Cardiac muscle cell (in vitro differentiated cells and primary cell): ENCODE results near the gene ITGB3BP. TPM values are rescaled to one million over a fixed set of nuclear protein-coding genes. Genes with fewer than 3 reads are reported as not detected.

Experiments used
- DNase-seq, 2 donors: peaks; one replicate each; pipeline versions ENCODE4 v3.0.0 to v3.0.0-alpha.2; 2010 to 2017; ENCODE audit warnings: low read depth in 1 of 2, low spot score in 1 of 2
- H3K27ac ChIP-seq: fragments of 200-600 bp; sonication (generic); 2 replicates; pipeline ENCODE4 v1.5.1; 2016
- H3K27me3 ChIP-seq: fragments of 200-600 bp; sonication (generic); 2 replicates; pipeline ENCODE4 v1.6.0; 2016; ENCODE audit warnings: control low read depth
- H3K36me3 ChIP-seq: fragments of 200-600 bp; sonication (generic); 2 replicates; pipeline ENCODE4 v1.5.1; 2016; ENCODE audit warnings: control low read depth
- H3K4me1 ChIP-seq: fragments of 200-600 bp; sonication (generic); 2 replicates; pipeline ENCODE4 v1.8.1; 2017; ENCODE audit warnings: low read depth, mild to moderate bottlenecking, mixed run types
- H3K4me3 ChIP-seq: fragments of 200-600 bp; sonication (generic); 2 replicates; pipeline ENCODE4 v1.5.1; 2016; ENCODE audit warnings: mild to moderate bottlenecking
- H3K9me3 ChIP-seq: fragments of 200-600 bp; sonication (generic); 2 replicates; pipeline ENCODE4 v1.5.1; 2017; ENCODE audit warnings: low read depth, mild to moderate bottlenecking, control low read depth
- CTCF ChIP-seq: IDR thresholded peaks from 2 replicates; pipeline ENCODE4 v1.5.1; 2012; ENCODE audit warnings: low read depth, mild to moderate bottlenecking, low read length
- polyA plus RNA-seq: library from polyadenylated mRNA; unstranded; fragments of >200 nt; fragmentation: Nextera tagmentation; extraction: Ambion mirVana; gene quantifications from 2 replicates; pipeline ENCODE4 v1.2.1, GENCODE V29; 2016
- total RNA-seq: library from RNA; depleted of rRNA; stranded (reverse); fragments of >200 nt; gene quantifications from 2 replicates; pipeline ENCODE4 v1.2.3, GENCODE V29; 2016

ITGB3BP gene
- total and polyA plus RNA-seq, 2 experiments from 2014 or later: 5.1 to 21.0 TPM

- Histone ChIP-seq H3K27me3 (no peaks in the 10 kb centered on the region), H3K4me3 (no peak overlapping the region), H3K27ac (no peak overlapping the region), H3K9me3 (no peaks in the 10 kb centered on the region), H3K36me3 (peaks cover 3% of the 10 kb centered on the region), H3K4me1 (no peaks in the 10 kb centered on the region)
- DNase-seq: peak in 1 of 2 donors; percentile 31
- no peak for TF ChIP-seq CTCF
Observed at GRCh38 chr1:63545780-63546179, 22.8 kb upstream of the ITGB3BP start.

- Histone ChIP-seq H3K27me3 (no peaks in the 10 kb centered on the region), H3K4me3 (no peak overlapping the region), H3K9me3 (no peaks in the 10 kb centered on the region), H3K27ac (no peak overlapping the region), H3K36me3 (peaks cover 9% of the 10 kb centered on the region), H3K4me1 (no peaks in the 10 kb centered on the region)
- peak; percentile 42 for TF ChIP-seq CTCF
- DNase-seq: peak in 1 of 2 donors; percentile 30
Observed at GRCh38 chr1:63537940-63538339, 14.9 kb upstream of the ITGB3BP start.

- no peaks in the 10 kb centered on the region for H3K4me1 ChIP-seq
- TF ChIP-seq CTCF: no peak
- H3K36me3 ChIP-seq: peaks cover 17% of the 10 kb centered on the region
- H3K9me3 ChIP-seq: no peaks in the 10 kb centered on the region
- no peak overlapping the region for H3K4me3 ChIP-seq
- no peak for DNase-seq
- H3K27ac ChIP-seq: no peak overlapping the region
- H3K27me3 ChIP-seq: no peaks in the 10 kb centered on the region
Observed at GRCh38 chr1:63537006-63537405, 14.0 kb upstream of the ITGB3BP start.

GRCh38 chr1:63534406-63534805, 11.4 kb upstream of the ITGB3BP start:
- Histone ChIP-seq H3K9me3 (no peaks in the 10 kb centered on the region), H3K27ac (no peak overlapping the region), H3K4me1 (no peaks in the 10 kb centered on the region), H3K36me3 (peaks cover 17% of the 10 kb centered on the region), H3K27me3 (no peaks in the 10 kb centered on the region), H3K4me3 (no peak overlapping the region)
- no peak for TF ChIP-seq CTCF
- DNase-seq: no peak

- H3K27me3 ChIP-seq: no peaks in the 10 kb centered on the region
- no peaks in the 10 kb centered on the region for H3K4me1 ChIP-seq
- TF ChIP-seq CTCF: no peak
- no peak overlapping the region for H3K4me3 ChIP-seq
- H3K27ac ChIP-seq: no peak overlapping the region
- peaks cover 17% of the 10 kb centered on the region for H3K36me3 ChIP-seq
- DNase-seq: no peak
- H3K9me3 ChIP-seq: no peaks in the 10 kb centered on the region
Observed at GRCh38 chr1:63533931-63534330, 10.9 kb upstream of the ITGB3BP start.

- no peak for TF ChIP-seq CTCF
- peaks cover 17% of the 10 kb centered on the region for H3K36me3 ChIP-seq
- H3K27me3 ChIP-seq: no peaks in the 10 kb centered on the region
Observed at GRCh38 chr1:63532727-63533126, 9.7 kb upstream of the ITGB3BP start.

More at GRCh38 chr1:63532727-63533126, 9.7 kb upstream of the ITGB3BP start:
- DNase-seq: no peak
- no peaks in the 10 kb centered on the region for H3K9me3 ChIP-seq
- H3K4me1 ChIP-seq: no peaks in the 10 kb centered on the region
- H3K4me3 ChIP-seq: no peak overlapping the region
- H3K27ac ChIP-seq: no peak overlapping the region
